HUES6 (cell line): Measurements from ENCODE around the gene HOXC11.
A peak's percentile ranks its signal among the peaks of the same experiment; 100 is the strongest.

Experiments used
- H3K27ac ChIP-seq: 2 replicates; pipeline ENCODE4 v1.7.0; 2013; ENCODE audit warnings: low read depth, mild to moderate bottlenecking, low read length, inconsistent platforms
- H3K27me3 ChIP-seq: 2 replicates; pipeline ENCODE4 v1.6.1; 2013; ENCODE audit warnings: low read length; ENCODE audit not compliant: control insufficient read depth, insufficient read depth
- H3K36me3 ChIP-seq: 2 replicates; pipeline ENCODE4 v1.6.1; 2013; ENCODE audit warnings: low read length; ENCODE audit not compliant: control insufficient read depth, insufficient read depth
- H3K4me1 ChIP-seq: 2 replicates; pipeline ENCODE4 v1.6.1; 2013; ENCODE audit warnings: low read length; ENCODE audit not compliant: control insufficient read depth, insufficient read depth
- H3K4me3 ChIP-seq: 2 replicates; pipeline ENCODE4 v1.5.1; 2013; ENCODE audit warnings: low read depth, low read length
- H3K9ac ChIP-seq: one replicate; pipeline ENCODE4 v1.6.1; 2013; ENCODE audit warnings: mild to moderate bottlenecking, low read length
- H3K9me3 ChIP-seq: 2 replicates; pipeline ENCODE4 v1.6.1; 2013; ENCODE audit warnings: low read depth, low read length; ENCODE audit not compliant: control insufficient read depth, insufficient read depth

Gene HOXC11

GRCh38 chr12:53937099-53937498, 35.8 kb upstream of the HOXC11 start:
- Histone ChIP-seq H3K27ac (no peak overlapping the region), H3K4me3 (no peak overlapping the region), H3K9ac (no peak overlapping the region), H3K9me3 (no peaks in the 10 kb centered on the region), H3K4me1 (no peaks in the 10 kb centered on the region), H3K36me3 (no peaks in the 10 kb centered on the region), H3K27me3 (peaks cover 100% of the 10 kb centered on the region)

- Histone ChIP-seq H3K9ac (no peak overlapping the region), H3K9me3 (no peaks in the 10 kb centered on the region), H3K27ac (no peak overlapping the region), H3K27me3 (peaks cover 100% of the 10 kb centered on the region), H3K4me1 (no peaks in the 10 kb centered on the region), H3K36me3 (no peaks in the 10 kb centered on the region), H3K4me3 (peak overlapping the region; percentile 12; the same call in 1 of the 2 replicates)
These were observed 35.2 kb upstream of the HOXC11 start for GRCh38 chr12:53937596-53938325.

- Histone ChIP-seq H3K4me3 (peak within 1 kb of the TSS; percentile 41; the same call in 1 of the 2 replicates), H3K9me3 (no peaks in the 10 kb centered on the region), H3K27ac (no peak within 1 kb of the TSS), H3K9ac (no peak within 1 kb of the TSS), H3K27me3 (peaks cover 100% of the 10 kb centered on the region), H3K36me3 (no peaks in the 10 kb centered on the region), H3K4me1 (no peaks in the 10 kb centered on the region)
These were observed 34.4 kb upstream of the HOXC11 start, which contains the start of gene HOXC13 for GRCh38 chr12:53938326-53939140. TSS of gene HOXC13 (plus strand) at chr12:53938831. CDS start at chr12:53938907, 76 bp downstream.

- Histone ChIP-seq H3K4me3 (peak overlapping the region; percentile 26; the same call in 1 of the 2 replicates), H3K27ac (no peak overlapping the region), H3K27me3 (peaks cover 100% of the 10 kb centered on the region)
These were observed 33.5 kb upstream of the HOXC11 start for GRCh38 chr12:53939141-53940108.

GRCh38 chr12:53940443-53941014, 32.4 kb upstream of the HOXC11 start:
- H3K4me3 ChIP-seq, result no peak overlapping the region
- H3K27ac ChIP-seq, result no peak overlapping the region
- no peak overlapping the region for H3K9ac ChIP-seq

More at GRCh38 chr12:53939141-53940108, 33.5 kb upstream of the HOXC11 start:
- Histone ChIP-seq H3K4me1 (no peaks in the 10 kb centered on the region), H3K9me3 (no peaks in the 10 kb centered on the region), H3K9ac (no peak overlapping the region), H3K36me3 (no peaks in the 10 kb centered on the region)

GRCh38 chr12:53941187-53941586, 31.7 kb upstream of the HOXC11 start:
- H3K27me3 ChIP-seq, result peaks cover 100% of the 10 kb centered on the region

More at GRCh38 chr12:53940443-53941014, 32.4 kb upstream of the HOXC11 start:
- H3K4me1 ChIP-seq, result no peaks in the 10 kb centered on the region
- no peaks in the 10 kb centered on the region for H3K9me3 ChIP-seq
- peaks cover 100% of the 10 kb centered on the region for H3K27me3 ChIP-seq
- no peaks in the 10 kb centered on the region for H3K36me3 ChIP-seq

GRCh38 chr12:53941750-53942149, 31.2 kb upstream of the HOXC11 start:
- no peak overlapping the region for H3K27ac ChIP-seq
- H3K9ac ChIP-seq, result no peak overlapping the region
- H3K9me3 ChIP-seq, result no peaks in the 10 kb centered on the region
- peaks cover 100% of the 10 kb centered on the region for H3K27me3 ChIP-seq
- H3K4me1 ChIP-seq, result no peaks in the 10 kb centered on the region
- no peak overlapping the region for H3K4me3 ChIP-seq
- H3K36me3 ChIP-seq, result no peaks in the 10 kb centered on the region

More at GRCh38 chr12:53941187-53941586, 31.7 kb upstream of the HOXC11 start:
- H3K9me3 ChIP-seq, result no peaks in the 10 kb centered on the region
- no peaks in the 10 kb centered on the region for H3K36me3 ChIP-seq
- H3K4me1 ChIP-seq, result no peaks in the 10 kb centered on the region
- no peak overlapping the region for H3K27ac ChIP-seq
- no peak overlapping the region for H3K4me3 ChIP-seq
- no peak overlapping the region for H3K9ac ChIP-seq

- Histone ChIP-seq H3K9me3 (no peaks in the 10 kb centered on the region), H3K4me1 (no peaks in the 10 kb centered on the region), H3K9ac (no peak overlapping the region), H3K4me3 (no peak overlapping the region), H3K27ac (no peak overlapping the region), H3K36me3 (no peaks in the 10 kb centered on the region), H3K27me3 (peaks cover 100% of the 10 kb centered on the region)
These were observed 30.4 kb upstream of the HOXC11 start for GRCh38 chr12:53942467-53942997.

- H3K9ac ChIP-seq, result no peak overlapping the region
- H3K36me3 ChIP-seq, result no peaks in the 10 kb centered on the region
- H3K9me3 ChIP-seq, result no peaks in the 10 kb centered on the region
- no peak overlapping the region for H3K27ac ChIP-seq
- H3K4me1 ChIP-seq, result no peaks in the 10 kb centered on the region
- H3K4me3 ChIP-seq, result no peak overlapping the region
- peaks cover 100% of the 10 kb centered on the region for H3K27me3 ChIP-seq
These were observed 28.7 kb upstream of the HOXC11 start for GRCh38 chr12:53944209-53944608.
